Left ventricle myocardium inferior (tissue), 1 donor: Measurements from ENCODE around the gene MAJIN. TPM values are rescaled to one million over a fixed set of nuclear protein-coding genes. Genes with fewer than 3 reads are reported as not detected.

Source experiments
- DNase-seq: peaks from one replicate; pipeline ENCODE4 v3.0.0-alpha.2; 2020
- H3K27ac ChIP-seq: fragments of 200-600 bp; replicated peaks from 2 replicates; pipeline ENCODE4 v1.8.0; 2021
- H3K27me3 ChIP-seq: fragments of 200-600 bp; 2 replicates; pipeline ENCODE4 v1.8.0; 2021; ENCODE audit warnings: low read depth
- H3K36me3 ChIP-seq: fragments of 200-600 bp; 2 replicates; pipeline ENCODE4 v1.8.0; 2021
- H3K4me1 ChIP-seq: fragments of 200-600 bp; 2 replicates; pipeline ENCODE4 v1.8.0; 2021
- H3K4me3 ChIP-seq: fragments of 200-600 bp; 2 replicates; pipeline ENCODE4 v1.8.0; 2021; ENCODE audit warnings: mild to moderate bottlenecking, moderate library complexity
- H3K9me3 ChIP-seq: fragments of 200-600 bp; replicated peaks from 2 replicates; pipeline ENCODE4 v1.8.0; 2021
- CTCF ChIP-seq: fragments of 200-600 bp; IDR thresholded peaks from 2 replicates; pipeline ENCODE4 v1.8.0; 2021; ENCODE audit warnings: antibody characterized with exemption, mild to moderate bottlenecking, borderline replicate concordance
- intact Hi-C: fragments of 100-400 bp; cut with micrococcal nuclease; formaldehyde crosslinking; loops from one replicate; pipeline ENCODE4 v1.11.0; 2022
- total RNA-seq: library from RNA; stranded (reverse); fragmentation: NEBNext Ultra II Directional; extraction: Animal tissue kit (Norgen Biotek cat#: 25700); gene quantifications from one replicate; pipeline ENCODE4 v1.2.1, GENCODE V29; 2021
- donor health status: DM: no; HTN: yes; CAD: no; lungs with severe emphysema.

MAJIN gene
- total RNA-seq, 1 donor from 2014 or later: not detected

- Histone ChIP-seq H3K27ac (peak overlapping the region; percentile 66), H3K9me3 (no peaks in the 10 kb centered on the region), H3K4me1 (peaks cover 48% of the 10 kb centered on the region), H3K27me3 (no peaks in the 10 kb centered on the region), H3K4me3 (peak overlapping the region; percentile 75), H3K36me3 (peaks cover 31% of the 10 kb centered on the region)
- no peak for TF ChIP-seq CTCF
- no peak for DNase-seq
- intact Hi-C loops: no loop called here
Observed at GRCh38 chr11:64916040-64916774, 55.7 kb downstream of the MAJIN start.

GRCh38 chr11:64915376-64915887 lies 56.5 kb downstream of the MAJIN start:
- DNase-seq: no peak
- no peaks in the 10 kb centered on the region for H3K9me3 ChIP-seq
- no peak overlapping the region for H3K27ac ChIP-seq
- H3K36me3 ChIP-seq: peaks cover 39% of the 10 kb centered on the region
- peak overlapping the region; percentile 75 for H3K4me3 ChIP-seq
- TF ChIP-seq CTCF: no peak
- H3K27me3 ChIP-seq: no peaks in the 10 kb centered on the region
- intact Hi-C loops: no loop called here
- H3K4me1 ChIP-seq: peaks cover 48% of the 10 kb centered on the region

GRCh38 chr11:64914123-64914522 lies 57.8 kb downstream of the MAJIN start:
- TF ChIP-seq CTCF: no peak
- H3K9me3 ChIP-seq: no peaks in the 10 kb centered on the region
- intact Hi-C loops: no loop called here
- no peaks in the 10 kb centered on the region for H3K27me3 ChIP-seq
- peaks cover 52% of the 10 kb centered on the region for H3K36me3 ChIP-seq
- peaks cover 36% of the 10 kb centered on the region for H3K4me1 ChIP-seq
- no peak overlapping the region for H3K27ac ChIP-seq
- no peak overlapping the region for H3K4me3 ChIP-seq
- no peak for DNase-seq

GRCh38 chr11:64913171-64913727 lies 58.7 kb downstream of the MAJIN start:
- Histone ChIP-seq H3K9me3 (no peaks in the 10 kb centered on the region), H3K4me3 (no peak overlapping the region), H3K36me3 (peaks cover 60% of the 10 kb centered on the region), H3K27me3 (no peaks in the 10 kb centered on the region), H3K27ac (no peak overlapping the region), H3K4me1 (peaks cover 27% of the 10 kb centered on the region)
- intact Hi-C loops: no loop called here
- no peak for TF ChIP-seq CTCF
- DNase-seq: no peak

- no peak for TF ChIP-seq CTCF
- no peaks in the 10 kb centered on the region for H3K9me3 ChIP-seq
- no peak overlapping the region for H3K4me3 ChIP-seq
- intact Hi-C loops: no loop called here
- peaks cover 76% of the 10 kb centered on the region for H3K36me3 ChIP-seq
- peaks cover 16% of the 10 kb centered on the region for H3K4me1 ChIP-seq
- H3K27ac ChIP-seq: no peak overlapping the region
- no peak for DNase-seq
- H3K27me3 ChIP-seq: no peaks in the 10 kb centered on the region
Observed at GRCh38 chr11:64911689-64912088, 60.2 kb downstream of the MAJIN start.
